K562 (cell line): Measurements from ENCODE around the gene HOXC11. TPM values are rescaled to one million over a fixed set of nuclear protein-coding genes. Genes with fewer than 3 reads are reported as not detected.

Experiments
- BRD4 ChIP-seq: fragments of 200-600 bp; sonication (generic); IDR thresholded peaks from 2 replicates; pipeline ENCODE4 v1.6.1; 2017; ENCODE audit warnings: inconsistent platforms
- FOXM1 ChIP-seq, 2 experiments: fragments of 450-650 bp in 1 of 2; sonication (generic) in 1 of 2; formaldehyde crosslinking in 1 of 2; IDR thresholded peaks; 2 replicates each; pipeline versions ENCODE4 v1.6.1 to v1.9.0; 2017 to 2022; ENCODE audit warnings: low read depth in 2 of 2, mild to moderate bottlenecking in 2 of 2, missing genetic modification reagents in 1 of 2, moderate library complexity in 1 of 2
- GTF2F1 ChIP-seq: IDR thresholded peaks from 2 replicates; pipeline ENCODE4 v1.6.1; 2011; ENCODE audit warnings: low read depth, low read length, improper control_type of control experiment
- HINFP ChIP-seq: fragments of 450-650 bp; conservative IDR thresholded peaks from 2 replicates; pipeline ENCODE4 v1.6.1; 2016; ENCODE audit warnings: missing genetic modification characterization, low read depth, mild to moderate bottlenecking, control low read depth, missing compliant biosample characterization
- MAZ ChIP-seq, 2 experiments: fragments of 450-650 bp in 1 of 2; sonication (generic) in 1 of 2; formaldehyde crosslinking; IDR thresholded peaks in 1 of 2; conservative IDR thresholded peaks in 1 of 2; 2 replicates each; pipeline versions ENCODE4 v1.4.0 to v1.5.0; 2020; ENCODE audit warnings: mild to moderate bottlenecking in 1 of 2, missing genetic modification reagents in 1 of 2
- MCM7 ChIP-seq, 2 experiments: fragments of 450-650 bp; IDR thresholded peaks; 2 replicates each; pipeline ENCODE4 v1.6.1; 2016 to 2018
- MXI1 ChIP-seq: IDR thresholded peaks from 2 replicates; pipeline ENCODE4 v1.6.1; 2011; ENCODE audit warnings: low read depth, mild to moderate bottlenecking, improper control_type of control experiment, low read length
- NR2C1 ChIP-seq, 2 experiments: fragments of 450-650 bp; IDR thresholded peaks; 2 replicates each; pipeline ENCODE4 v1.6.1; 2017; ENCODE audit warnings: mild to moderate bottlenecking in 2 of 2, antibody characterized with exemption in 1 of 2, inconsistent platforms in 1 of 2, missing compliant biosample characterization in 1 of 2, missing genetic modification characterization in 1 of 2
- NR2C2 ChIP-seq, 2 experiments: fragments of 200-800 bp in 1 of 2; sonication (Bioruptor generic) in 1 of 2; sonication (generic) in 1 of 2; formaldehyde crosslinking in 1 of 2; IDR thresholded peaks; 2 replicates each; pipeline versions ENCODE4 v1.6.1 to v1.8.0; 2016 to 2022; ENCODE audit warnings: mild to moderate bottlenecking in 1 of 2, missing compliant biosample characterization in 1 of 2, missing genetic modification characterization in 1 of 2, missing genetic modification reagents in 1 of 2
- PHF8 ChIP-seq: fragments of 200-600 bp; sonication (generic); IDR thresholded peaks from 2 replicates; pipeline ENCODE4 v1.6.1; 2012; ENCODE audit warnings: mixed run types, mild to moderate bottlenecking, inconsistent platforms, low read length, moderate library complexity, borderline replicate concordance
- POLR2H ChIP-seq: IDR thresholded peaks from 2 replicates; pipeline ENCODE4 v1.6.1; 2016; ENCODE audit warnings: missing genetic modification characterization, low read depth, mild to moderate bottlenecking, control low read depth, missing compliant biosample characterization, moderate library complexity
- RB1 ChIP-seq: fragments of 450-650 bp; IDR thresholded peaks from 2 replicates; pipeline ENCODE4 v1.6.1; 2017; ENCODE audit warnings: low read depth, mild to moderate bottlenecking
- RCOR1 ChIP-seq, 2 experiments: IDR thresholded peaks; 2 replicates each; pipeline ENCODE4 v1.6.1; 2012; ENCODE audit warnings: low read depth in 2 of 2, low read length in 2 of 2, borderline replicate concordance in 1 of 2, improper control_type of control experiment in 1 of 2
- RNF2 ChIP-seq: sonication (generic); IDR thresholded peaks from 2 replicates; pipeline ENCODE4 v1.6.1; 2016
- SP1 ChIP-seq: sonication (generic); formaldehyde crosslinking; IDR thresholded peaks from 2 replicates; pipeline ENCODE4 v1.8.1; 2022; ENCODE audit warnings: mild to moderate bottlenecking, missing genetic modification reagents
- TBL1XR1 ChIP-seq, 2 experiments: IDR thresholded peaks; 2 replicates each; pipeline ENCODE4 v1.6.1; 2012; ENCODE audit warnings: improper control_type of control experiment in 2 of 2, low read length in 2 of 2, mild to moderate bottlenecking in 1 of 2
- THAP12 ChIP-seq: fragments of 250-450 bp; sonication (Bioruptor Pico); IDR thresholded peaks from 2 replicates; pipeline ENCODE4 v1.9.0; 2021; ENCODE audit warnings: mild to moderate bottlenecking, inconsistent platforms
- ZFP91 ChIP-seq: sonication (generic); formaldehyde crosslinking; IDR thresholded peaks from 2 replicates; pipeline ENCODE4 v1.8.0; 2022; ENCODE audit warnings: mild to moderate bottlenecking, missing genetic modification reagents
- ZFX ChIP-seq: sonication (generic); formaldehyde crosslinking; IDR thresholded peaks from 2 replicates; pipeline ENCODE4 v1.8.0; 2022; ENCODE audit warnings: mild to moderate bottlenecking, missing genetic modification reagents, moderate library complexity
- ZNF274 ChIP-seq: IDR thresholded peaks from 2 replicates; pipeline ENCODE4 v1.6.1; 2011; ENCODE audit warnings: low read depth, mild to moderate bottlenecking, low read length, moderate library complexity, borderline replicate concordance
- ZNF408 ChIP-seq: fragments of 250-450 bp; sonication (Bioruptor Pico); IDR thresholded peaks from 2 replicates; pipeline ENCODE4 v1.4.0; 2020; ENCODE audit warnings: low read depth, mild to moderate bottlenecking, moderate library complexity
- ZNF583 ChIP-seq: fragments of 250-450 bp; sonication (Bioruptor Pico); IDR thresholded peaks from 2 replicates; pipeline ENCODE4 v1.4.0; 2020
- polyA plus RNA-seq, 8 experiments: library from polyadenylated mRNA; depleted of rRNA in 4 of 8; stranded (reverse) in 5 of 8; unstranded in 3 of 8; fragments of >200 nt; fragmentation: Nextera tagmentation in 2 of 8; fragmentation: Illumina TruSeq in 1 of 8; extraction: Ambion mirVana in 2 of 8; extraction: Trizol in 1 of 8; gene quantifications; 2 replicates each; pipeline versions ENCODE4 v1.2.1 to v1.2.3, GENCODE V29; 2011 to 2014; ENCODE audit warnings: inconsistent platforms in 1 of 8, missing spikeins in 1 of 8
- total RNA-seq, 7 experiments: library from RNA; depleted of rRNA in 6 of 7; stranded (reverse); fragments of >200 nt in 6 of 7; fragmentation: Illumina TruSeq in 2 of 7; extraction: Trizol in 2 of 7; gene quantifications; 2 replicates each; pipeline versions ENCODE4 v1.2.1 to v1.2.3, GENCODE V29; 2011 to 2021; ENCODE audit warnings: low replicate concordance in 1 of 7

HOXC11 gene
- total and polyA plus RNA-seq, 9 of the 15 experiments (the other 6 are each of a cell fraction or from before 2014, with no cell fraction given) = not detected

GRCh38 chr12:54017878-54018467 lies 45.0 kb downstream of the HOXC11 start (continued):
- TF ChIP-seq NR2C2 (CRISPR knock-in tag; IDR thresholded peaks at IDR 0.05) (0 out of 2 replicates have a peak, but pooled peaks have one; percentile 71), NR2C2 (tag; IDR thresholded peaks at IDR 0.05) (peak; percentile 89), NR2C1 (IDR thresholded peaks at IDR 0.05) (peak; percentile 53; the same call in 1 of the 2 replicates), NR2C1 (tag; IDR thresholded peaks at IDR 0.05) (peak; percentile 42; the same call in 1 of the 2 replicates), MXI1 (no peak), ZNF583 (CRISPR knock-in tag) (0 out of 2 replicates have a peak, but pooled peaks have one; percentile 9), PHF8 (peak; percentile 61; the same call in 1 of the 2 replicates), ZNF274 (no peak), GTF2F1 (no peak), POLR2H (tag) (no peak; the same call in 1 of the 2 replicates), RNF2 (peak; percentile 32), HINFP (no peak), ZFP91 (CRISPR knock-in tag) (no peak), SP1 (CRISPR knock-in tag) (no peak), MAZ (CRISPR knock-in tag; conservative IDR thresholded peaks at IDR 0.05 in 1 of 2, IDR thresholded peaks at IDR 0.05 in 1 of 2) (peak; percentile 66 to 89; a peak in 3 of 4 replicates), BRD4 (0 out of 2 replicates have a peak, but pooled peaks have one; percentile 89), RB1 (peak; percentile 16; the same call in 1 of the 2 replicates), THAP12 (CRISPR knock-in tag) (no peak), ZFX (peak; percentile 99), ZNF408 (no peak), FOXM1 (IDR thresholded peaks at IDR 0.05; ENCODE audit: low read depth) (no peak), FOXM1 (CRISPR knock-in tag; IDR thresholded peaks at IDR 0.05; ENCODE audit: low read depth) (0 out of 2 replicates have a peak, but pooled peaks have one; percentile 37), RCOR1 (IDR thresholded peaks at IDR 0.05; ENCODE audit: borderline replicate concordance in 1 of 2, low read depth in 2 of 2, low read length in 2 of 2) (0 out of 4 replicates have a peak, but pooled peaks of 1 of the 2 experiments have one; percentile 11), TBL1XR1 (IDR thresholded peaks at IDR 0.05; ENCODE audit: low read length in 2 of 2) (no peak), MCM7 (IDR thresholded peaks at IDR 0.05) (no peak)
